ENCODE results near the gene SPC25. TPM values are rescaled to one million over a fixed set of nuclear protein-coding genes. Genes with fewer than 3 reads are reported as not detected.

SPC25 gene
- total RNA-seq, 1 experiment from 2014 or later = 3.5 TPM

- ChIA-PET CTCF (no interaction called here), POLR2A (interaction anchor here (0.6 to 0.7 kb wide), 3 partner anchors 48 to 234 kb away, joined by 3 read pairs; no protein-coding TSS in a partner anchor)
- Mint-ChIP-seq H3K4me1 (ENCODE audit: insufficient read depth, unreplicated experiment) (no peaks in the 10 kb centered on the region), H3K36me3 (ENCODE audit: insufficient read depth, unreplicated experiment) (no peaks in the 10 kb centered on the region), H3K4me3 (ENCODE audit: unreplicated experiment) (no peak overlapping the region), H3K27ac (ENCODE audit: low read depth, unreplicated experiment) (no peak overlapping the region), H3K9me3 (ENCODE audit: unreplicated experiment) (no peaks in the 10 kb centered on the region), H3K27me3 (ENCODE audit: insufficient read depth, unreplicated experiment) (no peaks in the 10 kb centered on the region)
- DNase-seq (ENCODE audit: unreplicated experiment) = no peak
- intact Hi-C loops (cut with micrococcal nuclease) = no loop called here
- no TSS peak for BruUV-seq (replicated peaks)
- no peak for TF ChIP-seq CTCF (IDR thresholded peaks at IDR 0.05; ENCODE audit: unreplicated experiment)
These were observed 59.3 kb downstream of the SPC25 start for GRCh38 chr2:168830958-168831357.

GRCh38 chr2:168825126-168825525, 65.1 kb downstream of the SPC25 start:
- intact Hi-C loops (cut with micrococcal nuclease) = no loop called here
- POLR2A ChIA-PET = interaction anchor here (0.8 kb wide), 1 partner anchor 8 kb away, joined by 3 read pairs; no protein-coding TSS in a partner anchor
- no peaks in the 10 kb centered on the region for H3K36me3 Mint-ChIP-seq (ENCODE audit: insufficient read depth, unreplicated experiment)
- no peaks in the 10 kb centered on the region for H3K27me3 Mint-ChIP-seq (ENCODE audit: insufficient read depth, unreplicated experiment)
- no peak for TF ChIP-seq CTCF (IDR thresholded peaks at IDR 0.05; ENCODE audit: unreplicated experiment)
- H3K27ac Mint-ChIP-seq (ENCODE audit: low read depth, unreplicated experiment) = no peak overlapping the region
- H3K4me3 Mint-ChIP-seq (ENCODE audit: unreplicated experiment) = no peak overlapping the region
- H3K4me1 Mint-ChIP-seq (ENCODE audit: insufficient read depth, unreplicated experiment) = no peaks in the 10 kb centered on the region
- CTCF ChIA-PET = interaction anchor here (0.6 kb wide), 1 partner anchor 241 kb away, joined by 3 read pairs; no protein-coding TSS in a partner anchor
- DNase-seq (ENCODE audit: unreplicated experiment) = no peak
- H3K9me3 Mint-ChIP-seq (ENCODE audit: unreplicated experiment) = no peaks in the 10 kb centered on the region
- no TSS peak for BruUV-seq (replicated peaks)

GRCh38 chr2:168821992-168822391, 68.2 kb downstream of the SPC25 start:
- intact Hi-C loops (cut with micrococcal nuclease) = no loop called here
- BruUV-seq (replicated peaks) = no TSS peak
- ChIA-PET CTCF (no interaction called here), POLR2A (no interaction called here)
- no peak overlapping the region for H3K27ac Mint-ChIP-seq (ENCODE audit: low read depth, unreplicated experiment)
- H3K27me3 Mint-ChIP-seq (ENCODE audit: insufficient read depth, unreplicated experiment) = no peaks in the 10 kb centered on the region
- H3K9me3 Mint-ChIP-seq (ENCODE audit: unreplicated experiment) = no peaks in the 10 kb centered on the region
- H3K4me3 Mint-ChIP-seq (ENCODE audit: unreplicated experiment) = no peak overlapping the region
- TF ChIP-seq CTCF (IDR thresholded peaks at IDR 0.05; ENCODE audit: unreplicated experiment) = no peak
- no peaks in the 10 kb centered on the region for H3K4me1 Mint-ChIP-seq (ENCODE audit: insufficient read depth, unreplicated experiment)
- no peaks in the 10 kb centered on the region for H3K36me3 Mint-ChIP-seq (ENCODE audit: insufficient read depth, unreplicated experiment)
- no peak for DNase-seq (ENCODE audit: unreplicated experiment)

- no peaks in the 10 kb centered on the region for H3K36me3 Mint-ChIP-seq (ENCODE audit: insufficient read depth, unreplicated experiment)
- CTCF ChIA-PET = interaction anchor here (0.5 to 0.6 kb wide), 2 partner anchors 450 to 527 kb away, joined by 3 to 5 read pairs; no protein-coding TSS in a partner anchor
- H3K4me1 Mint-ChIP-seq (ENCODE audit: insufficient read depth, unreplicated experiment) = peaks cover 3% of the 10 kb centered on the region
- H3K4me3 Mint-ChIP-seq (ENCODE audit: unreplicated experiment) = no peak overlapping the region
- BruUV-seq (replicated peaks) = no TSS peak
- DNase-seq (ENCODE audit: unreplicated experiment) = no peak
- intact Hi-C loops (cut with micrococcal nuclease) = no loop called here
- POLR2A ChIA-PET = no interaction called here
- no peaks in the 10 kb centered on the region for H3K27me3 Mint-ChIP-seq (ENCODE audit: insufficient read depth, unreplicated experiment)
- no peaks in the 10 kb centered on the region for H3K9me3 Mint-ChIP-seq (ENCODE audit: unreplicated experiment)
- H3K27ac Mint-ChIP-seq (ENCODE audit: low read depth, unreplicated experiment) = no peak overlapping the region
- TF ChIP-seq CTCF (IDR thresholded peaks at IDR 0.05; ENCODE audit: unreplicated experiment) = no peak
These were observed 68.7 kb downstream of the SPC25 start for GRCh38 chr2:168821577-168821976.

Other genes starting within 250 kb of the SPC25 start
- gene NOSTRIN, start 87.8 kb downstream of the SPC25 start, total RNA-seq (2022) = 0.44 and 0.51 TPM in 2 replicates
- not detected in 2 replicates for gene G6PC2, start 10.9 kb upstream of the SPC25 start, total RNA-seq (2022)
- 0.05 TPM in 1 of 2 replicates, not detected in the other for gene ABCB11, start 140.9 kb upstream of the SPC25 start, total RNA-seq (2022)
- gene DHRS9, start 179.1 kb upstream of the SPC25 start, total RNA-seq (2022) = 0.21 TPM in 1 of 2 replicates, not detected in the other